Measurements from ENCODE around the gene REEP1.

Gene REEP1

GRCh38 chr2:86305195-86305914 lies 32.1 kb downstream of the REEP1 start:
- no peak for TF ChIP-seq CTCF (IDR thresholded peaks at IDR 0.05; ENCODE audit: insufficient read depth, low read depth, low read length, missing control alignments)
- H3K4me3 ChIP-seq (ENCODE audit: low read depth, low read length) = no peak overlapping the region
- DNase-seq (ENCODE audit: low read depth) = no peak

GRCh38 chr2:86304416-86304815 lies 33.0 kb downstream of the REEP1 start:
- DNase-seq (ENCODE audit: low read depth) = no peak
- no peak for TF ChIP-seq CTCF (IDR thresholded peaks at IDR 0.05; ENCODE audit: insufficient read depth, low read depth, low read length, missing control alignments)
- H3K4me3 ChIP-seq (ENCODE audit: low read depth, low read length) = no peak overlapping the region

- no peak for TF ChIP-seq CTCF (IDR thresholded peaks at IDR 0.05; ENCODE audit: insufficient read depth, low read depth, low read length, missing control alignments)
- no peak for DNase-seq (ENCODE audit: low read depth)
Observed at GRCh38 chr2:86302320-86302719, 35.1 kb downstream of the REEP1 start.

GRCh38 chr2:86301711-86302202 lies 35.7 kb downstream of the REEP1 start:
- TF ChIP-seq CTCF (IDR thresholded peaks at IDR 0.05; ENCODE audit: insufficient read depth, low read depth, low read length, missing control alignments) = no peak
- no peak overlapping the region for H3K4me3 ChIP-seq (ENCODE audit: low read depth, low read length)
- DNase-seq (ENCODE audit: low read depth) = no peak

More at GRCh38 chr2:86302320-86302719, 35.1 kb downstream of the REEP1 start:
- H3K4me3 ChIP-seq (ENCODE audit: low read depth, low read length) = no peak overlapping the region

GRCh38 chr2:86301009-86301408 lies 36.4 kb downstream of the REEP1 start:
- no peak overlapping the region for H3K4me3 ChIP-seq (ENCODE audit: low read depth, low read length)
- TF ChIP-seq CTCF (IDR thresholded peaks at IDR 0.05; ENCODE audit: insufficient read depth, low read depth, low read length, missing control alignments) = no peak
- DNase-seq (ENCODE audit: low read depth) = no peak

GRCh38 chr2:86300496-86300895 lies 36.9 kb downstream of the REEP1 start:
- DNase-seq (ENCODE audit: low read depth) = no peak
- H3K4me3 ChIP-seq (ENCODE audit: low read depth, low read length) = no peak overlapping the region
- no peak for TF ChIP-seq CTCF (IDR thresholded peaks at IDR 0.05; ENCODE audit: insufficient read depth, low read depth, low read length, missing control alignments)

All from GM12865 (cell line).